Measurements from ENCODE around the gene PLB1.
A peak's percentile ranks its signal among the peaks of the same experiment; 100 is the strongest.

PLB1 gene

GRCh38 chr2:28580078-28580477, 84.2 kb downstream of the PLB1 start:
- H3K9ac ChIP-seq (ENCODE audit: low read length in 2 of 2), result no peak overlapping the region
- H3K4me3 ChIP-seq (ENCODE audit: low read length in 2 of 2), result no peak overlapping the region
- no peak overlapping the region for H3K27ac ChIP-seq (ENCODE audit: low read length)
- no peaks in the 10 kb centered on the region for H3K36me3 ChIP-seq (ENCODE audit: control insufficient read depth in 2 of 2, insufficient read depth in 2 of 2, low read length in 2 of 2)
- no peaks in the 10 kb centered on the region for H3K9me3 ChIP-seq (ENCODE audit: control insufficient read depth in 2 of 2, low read length in 2 of 2)
- peaks cover 0 to 3% of the 10 kb centered on the region in 2 donors for H3K27me3 ChIP-seq (ENCODE audit: control insufficient read depth in 1 of 2, insufficient read depth in 2 of 2, low read length in 2 of 2)
- peaks cover 6% of the 10 kb centered on the region for H3K4me1 ChIP-seq (ENCODE audit: control insufficient read depth, insufficient read depth, low read length)

GRCh38 chr2:28581312-28581711, 85.5 kb downstream of the PLB1 start:
- no peak overlapping the region for H3K9ac ChIP-seq (ENCODE audit: low read length in 2 of 2)
- H3K9me3 ChIP-seq (ENCODE audit: control insufficient read depth in 2 of 2, low read length in 2 of 2), result no peaks in the 10 kb centered on the region
- no peak overlapping the region for H3K4me3 ChIP-seq (ENCODE audit: low read length in 2 of 2)
- no peaks in the 10 kb centered on the region for H3K36me3 ChIP-seq (ENCODE audit: control insufficient read depth in 2 of 2, insufficient read depth in 2 of 2, low read length in 2 of 2)
- H3K27ac ChIP-seq (ENCODE audit: low read length), result no peak overlapping the region
- peaks cover 0 to 3% of the 10 kb centered on the region in 2 donors for H3K27me3 ChIP-seq (ENCODE audit: control insufficient read depth in 1 of 2, insufficient read depth in 2 of 2, low read length in 2 of 2)
- H3K4me1 ChIP-seq (ENCODE audit: control insufficient read depth, insufficient read depth, low read length), result peaks cover 6% of the 10 kb centered on the region

GRCh38 chr2:28582152-28582551, 86.3 kb downstream of the PLB1 start:
- H3K27me3 ChIP-seq (ENCODE audit: control insufficient read depth in 1 of 2, insufficient read depth in 2 of 2, low read length in 2 of 2), result peaks cover 0 to 3% of the 10 kb centered on the region in 2 donors
- no peaks in the 10 kb centered on the region for H3K9me3 ChIP-seq (ENCODE audit: control insufficient read depth in 2 of 2, low read length in 2 of 2)
- no peaks in the 10 kb centered on the region for H3K36me3 ChIP-seq (ENCODE audit: control insufficient read depth in 2 of 2, insufficient read depth in 2 of 2, low read length in 2 of 2)
- no peak overlapping the region for H3K9ac ChIP-seq (ENCODE audit: low read length in 2 of 2)
- H3K27ac ChIP-seq (ENCODE audit: low read length), result no peak overlapping the region
- peaks cover 6% of the 10 kb centered on the region for H3K4me1 ChIP-seq (ENCODE audit: control insufficient read depth, insufficient read depth, low read length)
- no peak overlapping the region for H3K4me3 ChIP-seq (ENCODE audit: low read length in 2 of 2)

- Histone ChIP-seq H3K9ac (ENCODE audit: low read length in 2 of 2) (no peak overlapping the region), H3K36me3 (ENCODE audit: control insufficient read depth in 2 of 2, insufficient read depth in 2 of 2, low read length in 2 of 2) (no peaks in the 10 kb centered on the region)
Observed at GRCh38 chr2:28582595-28582994, 86.7 kb downstream of the PLB1 start.

GRCh38 chr2:28583899-28584553, 88.2 kb downstream of the PLB1 start:
- H3K9ac ChIP-seq (ENCODE audit: low read length in 2 of 2), result no peak overlapping the region

More at GRCh38 chr2:28582595-28582994, 86.7 kb downstream of the PLB1 start:
- Histone ChIP-seq H3K4me1 (ENCODE audit: control insufficient read depth, insufficient read depth, low read length) (peaks cover 6% of the 10 kb centered on the region), H3K27me3 (ENCODE audit: control insufficient read depth in 1 of 2, insufficient read depth in 2 of 2, low read length in 2 of 2) (peaks cover 0 to 3% of the 10 kb centered on the region in 2 donors), H3K9me3 (ENCODE audit: control insufficient read depth in 2 of 2, low read length in 2 of 2) (no peaks in the 10 kb centered on the region), H3K4me3 (ENCODE audit: low read length in 2 of 2) (no peak overlapping the region), H3K27ac (ENCODE audit: low read length) (no peak overlapping the region)

GRCh38 chr2:28586867-28587266, 91.0 kb downstream of the PLB1 start:
- H3K27ac ChIP-seq (ENCODE audit: low read length), result no peak overlapping the region
- no peaks in the 10 kb centered on the region for H3K27me3 ChIP-seq (ENCODE audit: control insufficient read depth in 1 of 2, insufficient read depth in 2 of 2, low read length in 2 of 2)
- peaks cover 6% of the 10 kb centered on the region for H3K4me1 ChIP-seq (ENCODE audit: control insufficient read depth, insufficient read depth, low read length)
- H3K36me3 ChIP-seq (ENCODE audit: control insufficient read depth in 2 of 2, insufficient read depth in 2 of 2, low read length in 2 of 2), result no peaks in the 10 kb centered on the region
- no peak overlapping the region for H3K4me3 ChIP-seq (ENCODE audit: low read length in 2 of 2)
- no peak overlapping the region for H3K9ac ChIP-seq (ENCODE audit: low read length in 2 of 2)
- no peaks in the 10 kb centered on the region for H3K9me3 ChIP-seq (ENCODE audit: control insufficient read depth in 2 of 2, low read length in 2 of 2)

More at GRCh38 chr2:28583899-28584553, 88.2 kb downstream of the PLB1 start:
- Histone ChIP-seq H3K4me3 (ENCODE audit: low read length in 2 of 2) (peak overlapping the region in 1 of 2 donors; percentile 22), H3K27ac (ENCODE audit: low read length) (peak overlapping the region; percentile 24), H3K9me3 (ENCODE audit: control insufficient read depth in 2 of 2, low read length in 2 of 2) (no peaks in the 10 kb centered on the region), H3K27me3 (ENCODE audit: control insufficient read depth in 1 of 2, insufficient read depth in 2 of 2, low read length in 2 of 2) (no peaks in the 10 kb centered on the region), H3K4me1 (ENCODE audit: control insufficient read depth, insufficient read depth, low read length) (peaks cover 6% of the 10 kb centered on the region), H3K36me3 (ENCODE audit: control insufficient read depth in 2 of 2, insufficient read depth in 2 of 2, low read length in 2 of 2) (no peaks in the 10 kb centered on the region)

GRCh38 chr2:28587526-28588291, 91.8 kb downstream of the PLB1 start:
- Histone ChIP-seq H3K27ac (ENCODE audit: low read length) (no peak overlapping the region), H3K4me3 (ENCODE audit: low read length in 2 of 2) (no peak overlapping the region), H3K27me3 (ENCODE audit: control insufficient read depth in 1 of 2, insufficient read depth in 2 of 2, low read length in 2 of 2) (no peaks in the 10 kb centered on the region), H3K9ac (ENCODE audit: low read length in 2 of 2) (no peak overlapping the region), H3K4me1 (ENCODE audit: control insufficient read depth, insufficient read depth, low read length) (peaks cover 6% of the 10 kb centered on the region), H3K36me3 (ENCODE audit: control insufficient read depth in 2 of 2, insufficient read depth in 2 of 2, low read length in 2 of 2) (no peaks in the 10 kb centered on the region), H3K9me3 (ENCODE audit: control insufficient read depth in 2 of 2, low read length in 2 of 2) (no peaks in the 10 kb centered on the region)

- Histone ChIP-seq H3K27ac (ENCODE audit: low read length) (no peak overlapping the region), H3K27me3 (ENCODE audit: control insufficient read depth in 1 of 2, insufficient read depth in 2 of 2, low read length in 2 of 2) (no peaks in the 10 kb centered on the region), H3K9ac (ENCODE audit: low read length in 2 of 2) (no peak overlapping the region), H3K9me3 (ENCODE audit: control insufficient read depth in 2 of 2, low read length in 2 of 2) (no peaks in the 10 kb centered on the region), H3K36me3 (ENCODE audit: control insufficient read depth in 2 of 2, insufficient read depth in 2 of 2, low read length in 2 of 2) (no peaks in the 10 kb centered on the region), H3K4me3 (ENCODE audit: low read length in 2 of 2) (no peak overlapping the region), H3K4me1 (ENCODE audit: control insufficient read depth, insufficient read depth, low read length) (peaks cover 6% of the 10 kb centered on the region)
Observed at GRCh38 chr2:28588292-28588670, 92.4 kb downstream of the PLB1 start.

GRCh38 chr2:28589746-28590463, 94.0 kb downstream of the PLB1 start:
- Histone ChIP-seq H3K27ac (ENCODE audit: low read length) (no peak overlapping the region), H3K9me3 (ENCODE audit: control insufficient read depth in 2 of 2, low read length in 2 of 2) (no peaks in the 10 kb centered on the region), H3K4me1 (ENCODE audit: control insufficient read depth, insufficient read depth, low read length) (peaks cover 10% of the 10 kb centered on the region), H3K4me3 (ENCODE audit: low read length in 2 of 2) (no peak overlapping the region), H3K27me3 (ENCODE audit: control insufficient read depth in 1 of 2, insufficient read depth in 2 of 2, low read length in 2 of 2) (no peaks in the 10 kb centered on the region), H3K9ac (ENCODE audit: low read length in 2 of 2) (no peak overlapping the region), H3K36me3 (ENCODE audit: control insufficient read depth in 2 of 2, insufficient read depth in 2 of 2, low read length in 2 of 2) (no peaks in the 10 kb centered on the region)

GRCh38 chr2:28590496-28591301, 94.8 kb downstream of the PLB1 start:
- Histone ChIP-seq H3K4me3 (ENCODE audit: low read length in 2 of 2) (no peak overlapping the region), H3K9me3 (ENCODE audit: control insufficient read depth in 2 of 2, low read length in 2 of 2) (no peaks in the 10 kb centered on the region), H3K36me3 (ENCODE audit: control insufficient read depth in 2 of 2, insufficient read depth in 2 of 2, low read length in 2 of 2) (no peaks in the 10 kb centered on the region), H3K9ac (ENCODE audit: low read length in 2 of 2) (no peak overlapping the region), H3K27me3 (ENCODE audit: control insufficient read depth in 1 of 2, insufficient read depth in 2 of 2, low read length in 2 of 2) (no peaks in the 10 kb centered on the region), H3K27ac (ENCODE audit: low read length) (no peak overlapping the region), H3K4me1 (ENCODE audit: control insufficient read depth, insufficient read depth, low read length) (peaks cover 14% of the 10 kb centered on the region)
